HepG2 (cell line): ENCODE data around the gene JPT1. TPM values are rescaled to one million over a fixed set of nuclear protein-coding genes. Genes with fewer than 3 reads are reported as not detected.
A peak's percentile ranks its signal among the peaks of the same experiment; 100 is the strongest.

Experiments used
- ATAC-seq: fragments of 200-7000 bp; cut with Tn5 transposase; 3 replicates; pipeline ENCODE4 v1.9.1; 2020; ENCODE audit warnings: mild to moderate bottlenecking, moderate library complexity
- BruUV-seq: library from RNA; stranded (reverse); fragments of 400-500 nt; replicated peaks from 2 replicates; lab custom pipeline; 2021; lab: Mats Ljungman, UMichigan
- CTCF ChIA-PET: fragments of 300-600 bp; formaldehyde crosslinking; extraction: SDS; loops from one replicate; lab custom pipeline; 2021; ENCODE audit warnings: low total read pairs, inconsistent platforms, low intra/inter-chr PET ratio; lab: Yijun Ruan, JAX
- POLR2A ChIA-PET: fragments of 350-600 bp; sonication (Branson Sonifier 250); formaldehyde crosslinking; loops from one replicate; lab custom pipeline; 2020; ENCODE audit warnings: antibody characterized with exemption, inconsistent platforms; lab: Yijun Ruan, JAX
- DNase-seq: peaks from one replicate; pipeline ENCODE4 v3.0.0-alpha.2; 2015; ENCODE audit warnings: low spot score
- FAIRE-seq: peaks from 3 replicates; lab custom pipeline; 2011; peaks lifted over from hg19 to GRCh38; lab: Jason Lieb, UNC
- H2AFZ ChIP-seq: one replicate; pipeline ENCODE4 v1.6.1; 2011; ENCODE audit warnings: low read length, inconsistent platforms
- H3K27ac ChIP-seq: fragments of 300-600 bp; 3 replicates; pipeline ENCODE4 v1.8.0; 2011; ENCODE audit warnings: mixed run types, mild to moderate bottlenecking, mixed read lengths, low read length, inconsistent platforms; ENCODE audit not compliant: insufficient read depth; ENCODE audit errors: extremely low read length
- H3K27me3 ChIP-seq, 2 experiments: fragments of 200-600 bp in 1 of 2; 2 replicates in 1 of 2; 3 replicates in 1 of 2; pipeline versions ENCODE4 v1.6.0 to v1.8.0; 2011; ENCODE audit warnings: low read length in 2 of 2, mild to moderate bottlenecking in 2 of 2, moderate library complexity in 2 of 2, inconsistent platforms in 1 of 2; ENCODE audit not compliant: insufficient read depth in 2 of 2, control insufficient read depth in 1 of 2
- H3K36me3 ChIP-seq, 2 experiments: fragments of 200-600 bp in 1 of 2; replicated peaks in 1 of 2; 2 replicates in 1 of 2; 3 replicates in 1 of 2; pipeline versions ENCODE4 v1.5.1 to v1.8.0; 2011; ENCODE audit warnings: low read length in 2 of 2, inconsistent platforms in 1 of 2; ENCODE audit not compliant: insufficient read depth in 2 of 2, control insufficient read depth in 1 of 2
- H3K4me1 ChIP-seq: 2 replicates; pipeline ENCODE4 v1.5.1; 2012; ENCODE audit warnings: low read length, inconsistent platforms; ENCODE audit not compliant: insufficient read depth
- H3K4me2 ChIP-seq: 2 replicates; pipeline ENCODE4 v1.6.0; 2011; ENCODE audit warnings: low read depth, low read length, inconsistent platforms
- H3K4me3 ChIP-seq, 3 experiments: fragments of 200-600 bp in 1 of 3; sonication (generic), shearing (Covaris generic) in 1 of 3; replicated peaks in 1 of 3; 2 replicates each; pipeline ENCODE4 v1.5.1; 2011 to 2016; ENCODE audit warnings: low read length in 3 of 3, inconsistent platforms in 2 of 3, low read depth in 2 of 3, mild to moderate bottlenecking in 2 of 3, control low read depth in 1 of 3, mixed read lengths in 1 of 3; ENCODE audit not compliant: insufficient read depth in 1 of 3
- H3K79me2 ChIP-seq: one replicate; pipeline ENCODE4 v1.6.1; 2011; ENCODE audit warnings: low read length, inconsistent platforms; ENCODE audit not compliant: insufficient read depth
- H3K9ac ChIP-seq: 2 replicates; pipeline ENCODE4 v1.6.0; 2011; ENCODE audit warnings: mild to moderate bottlenecking, low read depth, low read length, inconsistent platforms; ENCODE audit not compliant: insufficient read depth
- H3K9me3 ChIP-seq: 2 replicates; pipeline ENCODE4 v1.5.1; 2012; ENCODE audit warnings: mild to moderate bottlenecking, low read length
- H4K20me1 ChIP-seq: 2 replicates; pipeline ENCODE4 v1.6.0; 2011; ENCODE audit warnings: inconsistent platforms, mild to moderate bottlenecking, low read length, moderate library complexity; ENCODE audit not compliant: insufficient read depth
- CEBPG ChIP-seq: IDR thresholded peaks from 2 replicates; pipeline ENCODE4 v1.6.1; 2016
- EEA1 ChIP-seq: sonication (generic); formaldehyde crosslinking; IDR thresholded peaks from 2 replicates; pipeline ENCODE4 v1.5.1; 2020; ENCODE audit warnings: mild to moderate bottlenecking, missing genetic modification reagents, borderline replicate concordance
- KMT2B ChIP-seq: IDR thresholded peaks from 2 replicates; pipeline ENCODE4 v1.6.1; 2016; ENCODE audit warnings: missing genetic modification reagents, missing compliant biosample characterization
- NR2F6 ChIP-seq, 2 experiments: IDR thresholded peaks; 2 replicates each; pipeline ENCODE4 v1.6.1; 2016; ENCODE audit warnings: antibody characterized with exemption in 1 of 2, mild to moderate bottlenecking in 1 of 2
- REXO4 ChIP-seq: sonication (generic); formaldehyde crosslinking; IDR thresholded peaks from 2 replicates; pipeline ENCODE4 v1.8.0; 2022; ENCODE audit warnings: missing genetic modification reagents, mild to moderate bottlenecking, borderline replicate concordance
- SNRNP70 ChIP-seq: fragments of 200-400 bp; formaldehyde crosslinking; IDR thresholded peaks from 2 replicates; pipeline ENCODE4 v1.6.1; 2017; ENCODE audit warnings: mild to moderate bottlenecking, low read depth, low read length, moderate library complexity
- TBX2 ChIP-seq: sonication (generic); formaldehyde crosslinking; IDR thresholded peaks from 2 replicates; pipeline ENCODE4 v1.5.0; 2020; ENCODE audit warnings: missing genetic modification reagents, mild to moderate bottlenecking, borderline replicate concordance
- ZC3H13 ChIP-seq: sonication (generic); formaldehyde crosslinking; IDR thresholded peaks from 2 replicates; pipeline ENCODE4 v1.8.1; 2023; ENCODE audit warnings: mild to moderate bottlenecking, missing genetic modification reagents, moderate library complexity
- ZMYM2 ChIP-seq: sonication (generic); formaldehyde crosslinking; IDR thresholded peaks from 2 replicates; pipeline ENCODE4 v1.8.0; 2022; ENCODE audit warnings: mild to moderate bottlenecking, missing genetic modification reagents
- ZNF274 ChIP-seq: sonication (generic); formaldehyde crosslinking; IDR thresholded peaks from 2 replicates; pipeline ENCODE4 v1.5.1; 2020; ENCODE audit warnings: mild to moderate bottlenecking, missing genetic modification reagents
- ZNF552 ChIP-seq: sonication (generic); formaldehyde crosslinking; IDR thresholded peaks from 2 replicates; pipeline ENCODE4 v1.9.0; 2022; ENCODE audit warnings: missing genetic modification reagents, mild to moderate bottlenecking, borderline replicate concordance
- WGBS: methylation state at CpG from one replicate; pipeline ENCODE4 v1.1.6; 2017; ENCODE audit warnings: low lambda C conversion rate; 5-methylcytosine and 5-hydroxymethylcytosine counted together
- in situ Hi-C: cut with HindIII; loops from 2 replicates; pipeline ENCODE4 v1.10.0; 2017; ENCODE audit warnings: low pct_unique_long_range_greater_than_20kb; ENCODE audit not compliant: extremely low pct_ligation_motif_present
- intact Hi-C: fragments of 100-400 bp; cut with micrococcal nuclease; formaldehyde crosslinking; loops from one replicate; pipeline ENCODE4 v1.10.0; 2022; ENCODE audit not compliant: unreplicated experiment
- polyA plus RNA-seq, 8 experiments: library from polyadenylated mRNA; depleted of rRNA in 3 of 8; stranded (reverse) in 7 of 8; unstranded in 1 of 8; fragments of >200 nt; fragmentation: Illumina TruSeq in 4 of 8; extraction: Trizol in 4 of 8; gene quantifications; 2 replicates each; pipeline versions ENCODE4 v1.2.1 to v1.2.3, GENCODE V29; 2011 to 2016; ENCODE audit warnings: low read depth in 4 of 8, missing spikeins in 1 of 8, mixed read lengths in 1 of 8; ENCODE audit not compliant: insufficient read depth in 1 of 8
- total RNA-seq, 5 experiments: library from RNA; depleted of rRNA; stranded (reverse); fragments of >200 nt; fragmentation: Illumina TruSeq; extraction: Trizol; gene quantifications; 2 replicates each; pipeline ENCODE4 v1.2.3, GENCODE V29; 2016; ENCODE audit warnings: low read depth in 1 of 5
- TF ChIP-seq, protein P1 (sequence below): sonication (generic); formaldehyde crosslinking; IDR thresholded peaks from 2 replicates; pipeline ENCODE4 v1.4.0; 2020; ENCODE audit warnings: missing genetic modification reagents, borderline replicate concordance
- TF ChIP-seq, protein P2 (sequence below): sonication (generic); formaldehyde crosslinking; conservative IDR thresholded peaks from 2 replicates; pipeline ENCODE4 v1.4.0; 2020; ENCODE audit warnings: missing genetic modification reagents
- TF ChIP-seq, protein P3 (sequence below): IDR thresholded peaks from 2 replicates; pipeline ENCODE4 v1.6.1; 2012; ENCODE audit warnings: inconsistent platforms
- TF ChIP-seq, protein P4 (sequence below): sonication (generic); formaldehyde crosslinking; IDR thresholded peaks from 2 replicates; pipeline ENCODE4 v1.5.0; 2020; ENCODE audit warnings: missing genetic modification reagents

JPT1 gene
- total and polyA plus RNA-seq, 2 of the 13 experiments (the other 11 are each of a cell fraction or from before 2014, with no cell fraction given): 43.3 to 256 TPM

DNA sequence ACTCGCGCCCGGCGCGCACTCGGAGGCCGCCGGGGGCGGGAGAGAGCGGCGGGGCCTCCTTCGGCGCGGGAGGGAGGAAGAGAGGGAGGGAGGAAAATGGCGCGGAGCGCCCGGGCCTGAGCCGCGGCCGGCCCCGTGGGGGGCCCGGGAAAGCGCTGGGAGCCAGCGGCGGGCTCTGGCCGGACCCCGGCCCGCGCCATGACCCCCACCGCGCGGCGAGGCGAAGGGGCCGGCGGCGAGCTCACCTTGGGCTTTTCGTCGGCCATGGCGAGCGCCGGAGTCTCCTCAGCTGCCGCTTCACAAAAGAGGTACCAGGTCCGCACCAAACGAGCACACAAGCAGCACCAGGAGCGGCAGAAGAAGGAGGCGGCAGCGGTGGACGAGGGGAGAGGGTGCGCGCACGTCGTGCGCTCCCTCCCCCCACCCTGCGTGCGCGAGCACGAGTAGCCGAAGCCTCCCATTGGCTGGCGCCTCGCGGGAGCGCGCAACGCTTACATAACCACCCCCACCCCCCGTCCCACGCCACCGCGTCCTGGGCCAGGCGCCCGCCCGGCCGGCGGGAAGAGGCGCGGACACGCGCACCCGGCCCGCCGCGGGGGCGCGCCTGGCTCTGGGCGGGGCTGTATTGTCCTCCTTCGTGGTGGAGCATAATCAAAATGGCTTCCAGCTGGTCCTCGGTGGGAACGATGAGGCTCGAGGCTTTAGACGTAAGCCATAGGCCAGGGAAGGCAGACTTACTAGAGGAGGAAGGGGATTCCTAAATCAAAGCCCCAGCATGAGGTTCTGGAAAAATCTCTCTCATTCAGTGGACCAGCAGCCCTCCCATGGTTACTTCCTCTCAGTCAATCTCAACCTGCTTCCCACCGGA, 28.5 kb upstream of the JPT1 start, which contains the start of gene SUMO2:
SUMO2 (minus strand) TSS at position 391 of the 868 bp plus-strand sequence; CDS start at position 266, 125 bp downstream.
- peak within 1 kb of the TSS; percentile 95 for H3K9ac ChIP-seq
- intact Hi-C loops: no loop called here
- peak within 1 kb of the TSS; percentile 92 to 98 (median 96) for H3K4me3 ChIP-seq
- ChIA-PET POLR2A (interaction anchor here (0.9 to 2.1 kb wide), 17 partner anchors 8 to 223 kb away, joined by 3 to 13 read pairs (median 4); partner anchors contain the start of genes GGA3, GRB2, JPT1 and MRPL58), CTCF (no interaction called here)
- no peaks in the 10 kb centered on the region for H3K9me3 ChIP-seq
- in situ Hi-C loops: no loop called here
- H4K20me1 ChIP-seq: peaks cover 15% of the 10 kb centered on the region
- FAIRE-seq (peak; percentile 51), ATAC-seq (peak; percentile 84), DNase-seq (peak; percentile 84)
- no TSS peak for BruUV-seq
- H2AFZ ChIP-seq: peak within 1 kb of the TSS; percentile 87
- H3K4me2 ChIP-seq: peak within 1 kb of the TSS; percentile 94
- no peaks in the 10 kb centered on the region; a peak in 1 of 5 replicates for H3K27me3 ChIP-seq
- H3K27ac ChIP-seq: peak within 1 kb of the TSS; percentile 96
- 2% methylated on average over 46 of the region's 92 CpGs for WGBS
- peaks cover 45% of the 10 kb centered on the region for H3K79me2 ChIP-seq
- peaks cover 47% of the 10 kb centered on the region for H3K4me1 ChIP-seq
- peaks cover 10 to 19% of the 10 kb centered on the region in 2 experiments; a peak in 4 of 5 replicates for H3K36me3 ChIP-seq
- TF ChIP-seq, protein P1, sequence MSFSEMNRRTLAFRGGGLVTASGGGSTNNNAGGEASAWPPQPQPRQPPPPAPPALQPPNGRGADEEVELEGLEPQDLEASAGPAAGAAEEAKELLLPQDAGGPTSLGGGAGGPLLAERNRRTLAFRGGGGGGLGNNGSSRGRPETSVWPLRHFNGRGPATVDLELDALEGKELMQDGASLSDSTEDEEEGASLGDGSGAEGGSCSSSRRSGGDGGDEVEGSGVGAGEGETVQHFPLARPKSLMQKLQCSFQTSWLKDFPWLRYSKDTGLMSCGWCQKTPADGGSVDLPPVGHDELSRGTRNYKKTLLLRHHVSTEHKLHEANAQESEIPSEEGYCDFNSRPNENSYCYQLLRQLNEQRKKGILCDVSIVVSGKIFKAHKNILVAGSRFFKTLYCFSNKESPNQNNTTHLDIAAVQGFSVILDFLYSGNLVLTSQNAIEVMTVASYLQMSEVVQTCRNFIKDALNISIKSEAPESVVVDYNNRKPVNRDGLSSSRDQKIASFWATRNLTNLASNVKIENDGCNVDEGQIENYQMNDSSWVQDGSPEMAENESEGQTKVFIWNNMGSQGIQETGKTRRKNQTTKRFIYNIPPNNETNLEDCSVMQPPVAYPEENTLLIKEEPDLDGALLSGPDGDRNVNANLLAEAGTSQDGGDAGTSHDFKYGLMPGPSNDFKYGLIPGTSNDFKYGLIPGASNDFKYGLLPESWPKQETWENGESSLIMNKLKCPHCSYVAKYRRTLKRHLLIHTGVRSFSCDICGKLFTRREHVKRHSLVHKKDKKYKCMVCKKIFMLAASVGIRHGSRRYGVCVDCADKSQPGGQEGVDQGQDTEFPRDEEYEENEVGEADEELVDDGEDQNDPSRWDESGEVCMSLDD (CRISPR knock-in tag): peak; percentile 25; the same call in 1 of the 2 replicates
- TF ChIP-seq ZNF552 (CRISPR knock-in tag) (0 out of 2 replicates have a peak, but pooled peaks have one; percentile 13), REXO4 (CRISPR knock-in tag) (0 out of 2 replicates have a peak, but pooled peaks have one; percentile 34), CEBPG (CRISPR knock-in tag) (peak; percentile 34; the same call in 1 of the 2 replicates), SNRNP70 (no peak), KMT2B (peak; percentile 82), ZC3H13 (CRISPR knock-in tag) (peak; percentile 43; the same call in 1 of the 2 replicates), EEA1 (CRISPR knock-in tag) (no peak), TBX2 (CRISPR knock-in tag) (peak; percentile 34), ZNF274 (CRISPR knock-in tag) (no peak), ZMYM2 (CRISPR knock-in tag) (0 out of 2 replicates have a peak, but pooled peaks have one; percentile 33), NR2F6 (IDR thresholded peaks at IDR 0.05) (no peak), NR2F6 (CRISPR knock-in tag; IDR thresholded peaks at IDR 0.05) (peak; percentile 33)
- TF ChIP-seq, protein P2, sequence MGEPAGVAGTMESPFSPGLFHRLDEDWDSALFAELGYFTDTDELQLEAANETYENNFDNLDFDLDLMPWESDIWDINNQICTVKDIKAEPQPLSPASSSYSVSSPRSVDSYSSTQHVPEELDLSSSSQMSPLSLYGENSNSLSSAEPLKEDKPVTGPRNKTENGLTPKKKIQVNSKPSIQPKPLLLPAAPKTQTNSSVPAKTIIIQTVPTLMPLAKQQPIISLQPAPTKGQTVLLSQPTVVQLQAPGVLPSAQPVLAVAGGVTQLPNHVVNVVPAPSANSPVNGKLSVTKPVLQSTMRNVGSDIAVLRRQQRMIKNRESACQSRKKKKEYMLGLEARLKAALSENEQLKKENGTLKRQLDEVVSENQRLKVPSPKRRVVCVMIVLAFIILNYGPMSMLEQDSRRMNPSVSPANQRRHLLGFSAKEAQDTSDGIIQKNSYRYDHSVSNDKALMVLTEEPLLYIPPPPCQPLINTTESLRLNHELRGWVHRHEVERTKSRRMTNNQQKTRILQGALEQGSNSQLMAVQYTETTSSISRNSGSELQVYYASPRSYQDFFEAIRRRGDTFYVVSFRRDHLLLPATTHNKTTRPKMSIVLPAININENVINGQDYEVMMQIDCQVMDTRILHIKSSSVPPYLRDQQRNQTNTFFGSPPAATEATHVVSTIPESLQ: no peak; the same call in 1 of the 2 replicates
- TF ChIP-seq, protein P3, sequence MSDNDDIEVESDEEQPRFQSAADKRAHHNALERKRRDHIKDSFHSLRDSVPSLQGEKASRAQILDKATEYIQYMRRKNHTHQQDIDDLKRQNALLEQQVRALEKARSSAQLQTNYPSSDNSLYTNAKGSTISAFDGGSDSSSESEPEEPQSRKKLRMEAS: peak; percentile 79
- TF ChIP-seq, protein P4, sequence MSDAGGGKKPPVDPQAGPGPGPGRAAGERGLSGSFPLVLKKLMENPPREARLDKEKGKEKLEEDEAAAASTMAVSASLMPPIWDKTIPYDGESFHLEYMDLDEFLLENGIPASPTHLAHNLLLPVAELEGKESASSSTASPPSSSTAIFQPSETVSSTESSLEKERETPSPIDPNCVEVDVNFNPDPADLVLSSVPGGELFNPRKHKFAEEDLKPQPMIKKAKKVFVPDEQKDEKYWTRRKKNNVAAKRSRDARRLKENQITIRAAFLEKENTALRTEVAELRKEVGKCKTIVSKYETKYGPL: peak; percentile 77
